Kidney (tissue), 14 donors: ENCODE measurements around the gene CRYL1. TPM values are rescaled to one million over a fixed set of nuclear protein-coding genes. Genes with fewer than 3 reads are reported as not detected.
A peak's percentile ranks its signal among the peaks of the same experiment; 100 is the strongest.

Source experiments
- DNase-seq, 5 donors: peaks; one replicate each; pipeline ENCODE4 v3.0.0-alpha.2; 2013 to 2020
- FAIRE-seq: peaks from 2 replicates; lab custom pipeline; 2012; peaks lifted over from hg19 to GRCh38; lab: Jason Lieb, UNC
- H3K27ac ChIP-seq, 2 donors: one replicate each; pipeline ENCODE4 v1.7.0; 2013; ENCODE audit warnings: low read depth in 2 of 2, low read length in 2 of 2, inconsistent platforms in 1 of 2
- H3K27me3 ChIP-seq: one replicate; pipeline ENCODE4 v1.7.1; 2013; ENCODE audit warnings: low read length, inconsistent platforms; ENCODE audit not compliant: control insufficient read depth, insufficient read depth
- H3K36me3 ChIP-seq, 3 donors: one replicate each; pipeline versions ENCODE4 v1.7.0 to v1.7.1; 2013; ENCODE audit warnings: low read length in 3 of 3, control low read depth in 1 of 3, inconsistent platforms in 1 of 3; ENCODE audit not compliant: insufficient read depth in 3 of 3, control insufficient read depth in 2 of 3
- H3K4me1 ChIP-seq, 3 donors: one replicate each; pipeline versions ENCODE4 v1.7.0 to v1.7.1; 2013; ENCODE audit warnings: low read length in 3 of 3, inconsistent platforms in 1 of 3, low read depth in 1 of 3; ENCODE audit not compliant: control insufficient read depth in 2 of 3, insufficient read depth in 2 of 3
- H3K4me3 ChIP-seq, 3 donors: one replicate each; pipeline versions ENCODE4 v1.7.0 to v1.8.1; 2013; ENCODE audit warnings: low read length in 3 of 3, control low read depth in 1 of 3, inconsistent platforms in 1 of 3
- H3K9ac ChIP-seq, 3 donors: one replicate each; pipeline versions ENCODE4 v1.7.0 to v1.7.1; 2013; ENCODE audit warnings: low read length in 3 of 3, control low read depth in 1 of 3, inconsistent platforms in 1 of 3
- H3K9me3 ChIP-seq, 3 donors: one replicate each; pipeline versions ENCODE4 v1.7.0 to v1.7.1; 2013; ENCODE audit warnings: low read length in 3 of 3, control low read depth in 1 of 3, inconsistent platforms in 1 of 3; ENCODE audit not compliant: control insufficient read depth in 2 of 3, insufficient read depth in 1 of 3
- intact Hi-C: fragments of 100-400 bp; cut with DNase I; formaldehyde crosslinking; loops from one replicate; pipeline ENCODE4 v1.11.1; 2022
- polyA plus RNA-seq: library from polyadenylated mRNA; stranded (reverse); fragments of 350-450 nt; fragmentation: Illumina TruSeq; extraction: RNeasy Lipid Tissue Mini Kit (QIAGEN cat#74804); gene quantifications from one replicate; pipeline ENCODE4 v1.2.3, GENCODE V29; 2014; ENCODE audit warnings: low read depth, low replicate concordance; ENCODE audit not compliant: insufficient read depth
- total RNA-seq: library from RNA; stranded (reverse); fragmentation: NEBNext Ultra II Directional; extraction: Animal tissue kit (Norgen Biotek cat#: 25700); gene quantifications from one replicate; pipeline ENCODE4 v1.2.1, GENCODE V29; 2021
- TF ChIP-seq, protein P1 (sequence below): IDR thresholded peaks from 3 replicates; pipeline ENCODE4 v1.5.1; 2012; ENCODE audit warnings: mild to moderate bottlenecking, moderate library complexity, borderline replicate concordance; ENCODE audit not compliant: insufficient read depth; ENCODE audit errors: extremely low read depth
- donor health status: control.
- donor health status: control.
- donor health status: control.
- donor health status: control.
- donor health status: control.
- donor health status: DM: yes; HTN: yes; CAD: no.
- donor health status: Normal renal cell carcinoma (clear cell type).

CRYL1 gene
- total and polyA plus RNA-seq, 2 donors from 2014 or later = 130 to 462 TPM

DNA sequence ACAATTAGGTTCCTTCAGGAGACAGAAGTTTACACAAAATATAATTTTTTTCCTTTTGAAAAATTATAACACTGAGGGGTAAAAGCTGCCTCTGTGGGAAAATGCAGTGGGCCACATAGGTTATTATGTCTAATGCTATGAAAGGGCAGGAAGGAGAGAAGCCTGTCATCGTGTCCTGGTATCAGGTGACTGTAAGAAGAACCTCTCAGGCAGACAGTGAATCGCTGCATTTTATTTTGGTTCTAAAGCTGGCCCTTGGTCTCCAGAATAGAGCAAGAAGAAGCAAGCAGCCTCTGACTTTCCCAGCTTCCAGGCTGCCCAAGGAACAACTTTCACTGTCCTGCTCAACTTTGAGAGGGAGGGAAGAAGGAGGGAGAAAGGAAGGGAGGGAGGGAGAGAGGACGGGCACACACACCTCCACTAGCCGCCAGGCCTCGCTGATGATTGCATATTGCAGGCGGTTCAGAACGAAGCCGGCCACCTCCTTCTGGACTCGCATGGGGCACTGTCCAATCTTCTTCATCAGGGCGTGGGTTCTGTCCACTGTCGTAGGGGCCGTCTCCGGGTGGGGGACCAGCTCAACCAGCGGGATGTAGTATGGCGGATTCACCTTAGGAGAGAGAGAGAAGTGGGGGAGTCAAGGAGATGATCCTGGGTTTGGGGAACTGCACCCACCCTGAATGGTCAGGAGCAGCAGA lies 93.8 kb downstream of the CRYL1 start:
- TF ChIP-seq, protein P1, sequence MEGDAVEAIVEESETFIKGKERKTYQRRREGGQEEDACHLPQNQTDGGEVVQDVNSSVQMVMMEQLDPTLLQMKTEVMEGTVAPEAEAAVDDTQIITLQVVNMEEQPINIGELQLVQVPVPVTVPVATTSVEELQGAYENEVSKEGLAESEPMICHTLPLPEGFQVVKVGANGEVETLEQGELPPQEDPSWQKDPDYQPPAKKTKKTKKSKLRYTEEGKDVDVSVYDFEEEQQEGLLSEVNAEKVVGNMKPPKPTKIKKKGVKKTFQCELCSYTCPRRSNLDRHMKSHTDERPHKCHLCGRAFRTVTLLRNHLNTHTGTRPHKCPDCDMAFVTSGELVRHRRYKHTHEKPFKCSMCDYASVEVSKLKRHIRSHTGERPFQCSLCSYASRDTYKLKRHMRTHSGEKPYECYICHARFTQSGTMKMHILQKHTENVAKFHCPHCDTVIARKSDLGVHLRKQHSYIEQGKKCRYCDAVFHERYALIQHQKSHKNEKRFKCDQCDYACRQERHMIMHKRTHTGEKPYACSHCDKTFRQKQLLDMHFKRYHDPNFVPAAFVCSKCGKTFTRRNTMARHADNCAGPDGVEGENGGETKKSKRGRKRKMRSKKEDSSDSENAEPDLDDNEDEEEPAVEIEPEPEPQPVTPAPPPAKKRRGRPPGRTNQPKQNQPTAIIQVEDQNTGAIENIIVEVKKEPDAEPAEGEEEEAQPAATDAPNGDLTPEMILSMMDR = no peak
- peaks cover 0 to 22% (median 7%) of the 10 kb centered on the region in 3 donors for H3K36me3 ChIP-seq
- H3K27ac ChIP-seq = no peak overlapping the region
- FAIRE-seq = no peak
- intact Hi-C loops = no loop called here
- DNase-seq = no peak
- H3K4me3 ChIP-seq = no peak overlapping the region
- no peak overlapping the region for H3K9ac ChIP-seq
- H3K9me3 ChIP-seq = no peaks in the 10 kb centered on the region
- peaks cover 0 to 14% (median 7%) of the 10 kb centered on the region in 3 donors for H3K4me1 ChIP-seq
- H3K27me3 ChIP-seq = no peaks in the 10 kb centered on the region

DNA sequence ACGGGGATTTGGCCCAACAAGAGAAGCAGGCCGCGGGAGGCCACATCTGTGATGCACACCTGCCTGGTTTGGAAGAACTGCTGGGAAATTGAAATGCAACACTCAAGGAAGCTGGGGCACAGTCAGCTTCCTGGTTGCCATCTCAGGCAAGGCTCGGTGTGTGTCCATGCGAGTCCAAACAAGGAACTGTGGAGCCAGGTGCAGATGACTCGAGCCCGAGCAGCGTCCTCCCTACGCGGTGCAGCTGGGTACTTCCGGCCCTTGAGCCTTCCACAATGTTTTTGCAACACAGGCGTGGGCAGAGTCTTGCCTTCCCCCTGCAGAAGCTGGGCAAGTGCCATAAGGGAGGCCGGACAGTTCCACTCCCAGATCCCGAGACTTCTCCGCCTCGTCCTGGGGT lies 94.6 kb downstream of the CRYL1 start:
- no peak overlapping the region for H3K27ac ChIP-seq
- FAIRE-seq (no peak), DNase-seq (peak in 3 of 5 donors; percentile 58 to 79 (median 67))
- no peaks in the 10 kb centered on the region for H3K9me3 ChIP-seq
- no peak overlapping the region for H3K4me3 ChIP-seq
- peaks cover 0 to 14% (median 7%) of the 10 kb centered on the region in 3 donors for H3K4me1 ChIP-seq
- TF ChIP-seq, protein P1 = no peak
- H3K36me3 ChIP-seq = peaks cover 0 to 28% (median 9%) of the 10 kb centered on the region in 3 donors
- H3K27me3 ChIP-seq = no peaks in the 10 kb centered on the region
- intact Hi-C loops = no loop called here
- H3K9ac ChIP-seq = no peak overlapping the region

DNA sequence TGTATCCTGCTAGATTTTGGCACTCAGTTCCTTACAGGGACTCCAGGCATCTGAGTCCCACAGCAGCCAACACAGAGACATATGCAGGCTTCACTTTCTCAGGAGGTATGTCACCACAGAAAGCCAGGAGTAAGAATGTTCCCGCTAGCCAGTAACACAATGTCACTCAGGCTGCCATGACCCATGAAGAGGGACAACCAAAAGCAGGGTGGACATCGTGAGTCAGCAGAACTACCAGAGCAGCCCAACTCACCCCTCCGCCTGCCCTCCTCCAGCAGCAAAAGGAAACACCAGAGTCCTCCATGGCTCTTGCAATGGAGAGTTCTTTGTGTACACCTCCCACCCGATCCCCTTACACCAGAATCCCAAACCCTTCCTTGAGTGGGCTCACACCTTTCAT lies 95.4 kb downstream of the CRYL1 start:
- TF ChIP-seq, protein P1 = no peak
- no peaks in the 10 kb centered on the region for H3K9me3 ChIP-seq
- intact Hi-C loops = no loop called here
- no peak overlapping the region for H3K4me3 ChIP-seq
- peaks cover 0 to 14% (median 7%) of the 10 kb centered on the region in 3 donors for H3K4me1 ChIP-seq
- H3K9ac ChIP-seq = no peak overlapping the region
- no peak overlapping the region for H3K27ac ChIP-seq
- peaks cover 0 to 29% (median 13%) of the 10 kb centered on the region in 3 donors for H3K36me3 ChIP-seq
- DNase-seq = peak in 1 of 5 donors; percentile 45
- no peaks in the 10 kb centered on the region for H3K27me3 ChIP-seq
- FAIRE-seq = no peak
